NB4 (cell line): ENCODE measurements around the gene TNFRSF18.
"Not testable (repeated sequence)": the region's sequence is repeated elsewhere in the genome, so short reads cannot be mapped to it uniquely, and the experiment has no call there.

ENCODE experiments used
- CTCF ChIP-seq: IDR thresholded peaks from one replicate; pipeline ENCODE4 v1.5.1; 2012; ENCODE audit warnings: low read depth, low read length
- MAX ChIP-seq: IDR thresholded peaks from 2 replicates; pipeline ENCODE4 v1.6.1; 2011; ENCODE audit warnings: low read depth, low read length

- not testable (repeated sequence) for TF ChIP-seq CTCF, MAX
Measured at GRCh38 chr1:1176063-1176761, 30.2 kb downstream of the TNFRSF18 start.
